GM19455 (cell line): ENCODE measurements around the gene VCPKMT.

ENCODE experiments used
- ATAC-seq: cut with Tn5 transposase; IDR thresholded peaks from one replicate; pipeline ENCODE4 v1.9.1; 2021; ENCODE audit not compliant: unreplicated experiment

VCPKMT gene

DNA sequence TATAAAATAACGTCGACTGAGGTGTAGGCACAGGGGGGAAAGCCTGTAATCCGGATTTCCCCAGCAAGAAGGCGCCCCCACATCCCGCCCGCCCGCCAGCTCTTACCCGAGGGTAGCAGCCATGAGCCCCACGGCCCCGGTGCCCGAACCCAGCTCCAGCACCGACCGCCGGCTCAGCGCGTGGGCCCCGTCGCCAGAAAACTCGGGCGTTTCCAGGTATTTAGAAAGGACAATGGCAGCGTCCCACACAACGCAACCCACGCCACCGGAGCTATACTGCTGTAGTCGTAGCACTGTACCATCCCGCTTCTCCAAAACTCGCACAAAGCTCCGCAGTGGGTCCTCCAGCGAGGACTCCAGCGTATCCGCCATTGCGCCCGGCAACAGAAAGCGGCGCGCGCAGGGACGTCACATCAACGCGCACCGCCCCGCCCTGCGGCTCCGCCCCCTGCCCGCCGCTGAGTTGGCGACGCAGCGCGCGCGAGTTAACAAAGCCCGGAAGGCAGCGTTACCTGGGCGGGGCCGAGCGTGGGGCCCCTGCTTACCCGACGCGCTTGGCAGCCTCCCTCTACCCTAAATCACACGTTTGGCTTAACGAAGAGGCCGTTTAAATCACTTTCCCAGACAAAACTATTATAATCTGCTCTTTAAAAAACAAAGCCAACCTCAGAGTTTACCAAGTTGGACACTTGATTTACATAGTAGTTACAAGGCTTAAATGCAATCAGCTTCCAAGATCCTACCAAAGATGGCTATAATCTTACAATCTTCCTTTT is at the start of gene VCPKMT:
Gene VCPKMT, minus strand, starts transcription at position 392 of the 776 bp plus-strand sequence. Its CDS starts 20 bp downstream, at position 372.
- peak; percentile 90 for ATAC-seq

DNA sequence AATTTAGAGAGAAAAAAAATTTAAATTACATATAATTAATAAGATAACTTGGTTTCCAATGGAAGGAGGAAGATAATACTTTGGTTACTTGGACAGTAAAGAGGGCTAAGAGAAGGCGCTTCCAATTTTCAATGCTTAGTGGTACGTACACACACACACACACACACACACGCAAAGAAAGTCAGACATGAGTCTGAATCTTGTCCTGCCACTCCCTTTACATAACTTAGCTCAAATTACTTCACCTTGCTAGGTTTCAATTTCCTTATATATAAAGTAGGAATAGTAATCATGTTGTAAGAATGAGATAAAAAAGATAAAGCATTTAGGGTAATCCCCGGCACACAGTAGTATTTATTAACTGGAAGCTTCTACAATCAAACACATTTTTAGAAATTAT is 39.7 kb upstream of the VCPKMT start:
- no peak for ATAC-seq

DNA sequence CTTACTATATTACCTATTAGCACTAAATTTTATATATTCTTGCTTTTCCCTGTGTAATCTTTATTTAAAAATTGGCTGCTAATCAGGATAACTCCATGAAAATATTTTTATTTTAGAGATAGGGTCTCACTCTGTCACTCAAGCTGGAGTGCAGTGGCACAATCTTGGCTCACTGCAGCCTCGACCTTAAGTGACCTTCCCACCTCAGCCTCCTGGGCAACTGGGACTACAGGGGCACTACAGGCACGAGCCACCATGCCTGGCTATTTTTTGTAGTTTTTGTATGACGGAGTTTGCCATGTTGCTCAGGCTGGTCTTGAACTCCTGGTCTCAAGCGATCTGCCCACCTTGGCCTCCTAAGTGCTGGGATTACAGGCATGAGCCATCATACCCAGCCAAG is 32.4 kb upstream of the VCPKMT start:
- ATAC-seq: no peak

DNA sequence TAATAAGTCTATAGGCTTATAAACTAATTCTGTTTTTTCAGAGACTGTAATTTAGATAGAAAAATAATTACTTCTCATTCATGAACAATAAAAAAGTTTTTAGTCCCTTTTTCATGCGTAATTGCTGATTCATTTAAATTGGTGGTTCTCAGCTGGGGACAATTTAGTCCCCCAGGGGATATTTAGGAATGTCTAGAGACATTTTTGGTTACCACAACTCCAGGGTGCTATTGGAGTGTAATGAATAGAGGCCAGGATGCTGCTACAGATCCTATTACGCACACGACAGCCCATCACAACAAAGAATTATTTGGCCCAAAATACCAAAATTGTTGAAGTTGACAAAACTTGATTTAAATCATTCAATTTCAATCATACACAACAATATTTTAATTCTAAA is 22.8 kb upstream of the VCPKMT start:
- no peak for ATAC-seq

DNA sequence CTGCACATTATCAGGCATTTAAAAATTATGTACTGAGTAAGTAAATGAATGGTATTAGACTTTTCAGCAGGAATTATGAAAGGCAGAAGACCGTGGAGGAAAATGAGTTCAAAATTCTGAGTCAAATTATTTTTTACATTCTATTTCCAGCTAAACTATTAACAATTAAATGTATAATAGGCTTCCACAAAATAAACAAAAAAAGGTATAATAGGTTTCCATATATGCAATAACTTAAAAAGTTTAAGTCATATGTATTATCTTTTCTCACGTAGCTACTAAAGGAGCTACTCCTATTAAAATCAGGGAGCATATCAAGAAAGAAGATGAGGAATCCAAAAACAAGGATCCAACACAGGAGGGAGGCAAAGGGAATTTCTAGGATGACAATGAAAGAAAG is 11.4 kb upstream of the VCPKMT start:
- ATAC-seq: no peak

DNA sequence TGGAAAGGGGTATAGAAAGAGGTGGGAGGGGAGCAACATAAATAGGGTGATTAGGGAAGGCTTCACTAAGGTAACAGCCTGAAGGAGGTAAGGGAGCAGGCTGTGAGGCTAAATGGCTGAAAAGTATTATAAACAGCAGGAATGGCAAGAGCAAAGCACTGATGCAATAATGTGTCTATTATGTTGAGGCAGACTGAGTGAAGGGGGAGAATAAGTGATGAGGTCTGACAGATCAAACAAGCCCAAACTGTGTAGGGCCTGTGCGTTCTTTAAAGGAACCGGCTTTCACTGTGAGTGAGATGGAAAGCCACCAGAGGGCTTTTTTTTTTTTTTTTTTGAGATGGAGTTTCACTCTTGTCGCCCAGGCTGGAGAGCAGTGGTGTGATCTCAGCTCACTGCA is 6.7 kb upstream of the VCPKMT start:
- no peak for ATAC-seq

DNA sequence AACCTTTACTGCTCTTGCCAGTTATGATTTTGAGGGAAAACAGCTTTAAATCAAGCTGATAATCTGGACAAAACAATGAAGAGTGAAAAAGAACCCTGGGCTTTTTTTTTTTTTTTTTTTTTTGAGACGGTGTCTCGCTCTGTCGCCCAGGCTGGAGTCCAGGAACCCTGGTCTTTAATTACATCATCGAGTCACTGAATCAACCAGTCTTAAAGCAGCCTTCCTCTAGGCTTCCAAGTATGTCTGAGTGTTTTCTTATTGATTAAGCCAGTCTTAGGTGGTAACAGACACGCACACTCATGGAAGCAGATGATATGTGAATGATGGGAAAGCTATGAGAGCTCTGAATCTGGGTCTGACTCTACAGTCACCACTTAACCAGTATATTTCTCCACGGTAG is 5.9 kb upstream of the VCPKMT start:
- ATAC-seq: no peak

DNA sequence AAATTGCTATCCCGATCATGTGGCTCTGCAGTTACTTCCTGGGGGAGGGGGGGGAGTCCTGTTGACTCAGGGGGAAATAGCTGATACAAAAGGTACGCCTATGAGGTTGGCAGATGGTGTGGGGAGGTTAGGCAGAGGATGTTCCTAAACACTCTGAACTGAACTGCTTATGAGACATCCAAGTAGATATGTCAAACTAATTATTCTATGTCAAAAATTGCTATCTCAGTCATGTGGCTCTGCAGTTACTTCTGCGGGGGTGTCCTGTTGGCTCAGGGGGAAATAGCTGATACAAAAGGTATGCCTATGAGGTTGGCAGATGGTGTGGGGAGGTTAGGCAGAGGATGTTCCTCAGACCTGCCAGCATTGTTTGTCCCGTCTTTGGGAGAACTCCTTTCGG is 5.1 kb upstream of the VCPKMT start:
- no peak for ATAC-seq

DNA sequence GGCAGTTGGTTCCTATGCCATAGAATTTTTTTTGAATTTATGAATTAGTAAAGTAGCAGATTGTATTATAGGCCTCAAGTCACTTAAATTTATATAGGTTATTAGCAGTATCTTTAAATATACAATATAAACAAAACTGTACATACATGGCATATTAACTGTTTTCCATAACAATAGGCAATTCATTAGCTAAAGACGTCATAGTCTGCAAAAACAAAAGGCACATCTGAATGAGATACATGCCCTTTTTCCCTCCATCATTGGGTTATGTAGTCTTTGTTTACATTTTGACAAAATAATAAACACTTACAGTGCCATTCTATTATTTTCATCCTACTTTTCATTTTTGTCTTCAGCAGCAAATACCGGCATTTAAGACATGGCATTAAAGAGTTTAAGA is 1.1 kb upstream of the VCPKMT start:
- ATAC-seq: no peak

DNA sequence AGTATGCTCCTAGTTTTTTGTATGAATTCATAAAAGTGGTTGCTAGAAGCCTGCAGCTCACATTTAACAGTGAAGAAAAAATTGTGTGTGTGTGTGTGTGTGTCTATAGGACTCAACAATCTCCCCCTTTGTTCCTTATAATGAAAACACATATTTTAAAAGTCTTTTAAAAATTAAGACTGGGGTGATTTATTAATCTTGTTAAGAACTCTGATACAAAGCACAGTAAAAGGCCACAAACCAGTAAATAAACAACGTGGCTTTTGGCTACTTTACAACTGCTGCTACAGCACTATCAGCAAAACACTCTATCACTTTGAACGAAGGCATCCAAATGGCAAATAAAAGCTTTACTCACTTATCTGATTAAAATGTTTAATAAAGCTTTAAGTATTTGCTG is 594 bp upstream of the VCPKMT start:
- ATAC-seq: no peak

DNA sequence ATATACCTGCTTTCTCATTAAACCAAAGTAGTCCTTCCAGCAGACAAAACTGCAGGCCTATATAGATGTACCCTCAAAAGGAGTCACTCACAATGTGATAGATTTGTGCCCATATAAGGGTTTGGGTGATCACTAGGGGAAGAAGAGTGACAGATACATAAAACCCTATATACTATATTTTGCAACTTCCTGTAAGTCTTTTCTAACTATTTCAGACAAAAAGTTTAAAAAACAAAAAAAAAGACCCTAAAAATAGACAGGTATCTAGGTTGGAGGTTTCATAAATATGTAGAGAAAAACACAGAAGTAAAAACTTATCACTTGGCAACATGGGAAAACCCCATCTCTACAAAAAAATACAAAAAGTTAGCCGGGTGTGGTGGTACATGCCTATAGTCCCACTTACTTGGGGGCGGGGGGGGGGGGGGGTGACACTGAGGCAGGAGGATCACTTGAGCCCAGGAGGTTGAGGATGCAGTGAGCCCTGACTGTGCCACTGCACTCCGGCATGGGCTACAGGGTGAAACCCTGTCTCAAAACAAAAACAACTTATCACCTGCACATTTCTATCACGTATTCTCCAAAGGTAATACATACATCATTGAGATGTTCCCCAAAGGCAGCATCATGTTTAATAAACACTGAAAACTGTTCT is 2.9 kb downstream of the VCPKMT start:
- no peak for ATAC-seq

DNA sequence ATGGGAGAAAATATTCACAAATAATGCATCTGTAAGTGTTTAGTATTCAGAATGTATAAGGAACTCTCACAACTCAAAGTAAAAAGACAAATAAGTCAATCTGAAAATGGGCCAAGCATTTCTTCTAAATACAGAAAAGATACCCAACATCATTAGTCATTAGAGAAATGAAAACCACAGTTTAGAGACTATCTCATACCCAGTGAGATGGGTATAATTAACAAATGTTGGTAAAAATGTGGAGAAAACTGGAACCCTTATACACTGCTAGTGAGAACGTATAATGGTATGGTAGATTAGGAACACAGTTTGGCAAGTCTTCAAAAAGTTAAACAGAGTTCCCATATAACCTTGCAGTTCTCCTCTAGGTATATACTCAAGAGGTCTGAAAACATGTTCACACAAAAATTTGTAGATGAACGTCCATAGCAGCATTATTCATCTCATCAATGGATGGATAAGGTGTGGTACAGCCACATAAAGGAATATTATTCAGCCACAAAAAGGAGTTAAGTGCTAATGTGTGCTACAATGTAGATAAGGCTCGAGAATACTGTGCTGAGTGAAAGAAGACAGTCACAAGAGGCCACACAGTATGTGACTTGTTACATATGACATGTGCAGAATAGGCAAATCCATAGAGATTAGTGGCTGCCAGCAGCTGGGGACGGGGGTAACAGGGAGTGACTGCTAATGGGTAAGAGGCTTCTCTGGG is 5.9 kb downstream of the VCPKMT start:
- ATAC-seq: no peak

DNA sequence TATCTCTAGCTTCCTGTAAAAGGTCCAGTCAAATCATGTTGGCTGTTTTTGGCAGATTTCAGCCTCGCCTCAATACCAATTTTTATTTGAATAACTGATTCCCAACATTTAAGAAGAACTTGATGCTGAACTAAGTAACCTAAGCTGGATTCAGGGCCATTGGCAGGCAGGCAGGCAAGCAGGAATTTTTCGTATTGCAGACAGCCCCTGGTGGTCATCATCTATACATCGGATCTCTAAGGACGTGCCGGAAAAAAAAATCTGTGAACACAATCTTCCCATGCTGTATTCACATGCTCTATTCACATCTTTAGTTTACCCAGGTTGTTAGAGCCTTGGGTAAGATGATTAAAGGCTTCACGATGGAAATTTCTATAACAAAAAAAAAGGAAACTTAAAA is 7.0 kb downstream of the VCPKMT start:
- ATAC-seq: no peak

DNA sequence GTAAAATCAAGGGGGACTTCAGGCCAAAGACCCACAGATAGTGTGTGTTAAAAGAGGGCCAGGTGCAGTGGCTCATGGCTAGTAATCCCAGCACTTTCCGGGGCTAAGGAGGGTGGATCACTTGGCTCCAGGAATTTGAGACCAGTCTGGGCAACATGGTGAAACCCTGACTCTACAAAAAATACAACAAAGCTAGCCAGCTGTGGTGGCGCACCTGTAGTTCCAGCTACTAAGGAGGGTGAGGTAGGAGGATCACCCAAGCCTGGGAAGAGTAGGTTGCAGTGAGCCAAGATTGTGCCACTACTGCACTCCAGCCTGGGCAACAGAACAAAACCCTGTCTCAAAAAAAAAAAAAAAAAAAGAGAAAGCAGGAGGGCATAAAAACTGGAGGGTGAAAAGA is 8.5 kb downstream of the VCPKMT start:
- ATAC-seq: no peak

DNA sequence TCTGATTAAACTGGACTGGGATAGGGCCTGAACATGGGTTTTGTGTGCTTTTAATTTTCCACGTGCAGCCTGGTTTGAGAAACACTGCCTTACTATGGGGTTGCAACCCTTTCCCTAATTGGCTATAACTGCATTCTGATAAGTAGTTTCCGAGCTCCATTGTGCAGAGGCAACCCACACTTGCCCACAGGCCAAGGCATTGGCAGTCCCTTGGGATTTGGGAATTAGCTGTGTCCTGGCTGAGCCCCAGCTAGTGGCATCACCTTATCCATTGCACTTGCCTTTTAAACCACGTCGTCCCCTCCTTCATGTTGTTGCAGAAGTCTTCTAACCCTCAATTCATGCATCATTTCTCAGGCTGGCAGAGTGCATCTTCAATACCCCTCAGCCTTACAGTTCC is 10.2 kb downstream of the VCPKMT start:
- no peak for ATAC-seq

DNA sequence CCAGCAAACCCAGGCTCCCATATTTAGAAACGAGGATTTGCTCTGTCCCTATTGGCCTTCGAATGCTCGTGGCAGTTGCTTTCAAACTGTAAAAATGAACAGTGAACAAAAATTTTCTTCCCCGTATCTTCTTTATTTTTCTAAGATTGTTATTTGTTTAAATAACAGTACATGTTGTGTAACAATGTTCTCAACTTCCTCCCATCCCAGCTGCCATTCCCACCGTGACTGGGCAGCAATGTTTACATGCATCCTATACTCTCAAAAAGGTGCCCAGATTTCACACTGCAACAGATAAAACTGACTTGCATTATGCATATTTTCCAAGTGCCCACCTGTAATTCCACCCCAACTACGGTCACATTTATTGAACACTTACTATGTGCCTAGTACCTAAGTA is 12.8 kb downstream of the VCPKMT start:
- ATAC-seq: no peak

DNA sequence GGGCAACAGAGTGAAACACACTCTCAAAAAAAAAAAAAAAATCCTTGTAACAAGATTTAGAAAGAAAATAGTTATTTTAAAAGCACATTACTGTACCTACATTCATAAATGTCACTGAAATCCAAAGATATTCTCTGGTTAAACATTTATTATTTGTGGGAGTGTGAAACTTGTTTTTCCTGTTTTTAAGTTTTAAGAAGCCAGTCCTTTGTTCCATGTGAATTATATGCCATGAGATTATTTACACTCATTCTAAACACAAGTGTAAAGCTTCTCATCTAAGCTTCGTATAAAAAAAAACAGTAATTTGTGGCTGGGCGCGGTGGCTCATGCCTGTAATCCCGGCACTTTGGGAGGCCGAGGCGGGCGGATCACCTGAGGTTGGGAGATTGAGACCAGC is 15.0 kb downstream of the VCPKMT start:
- ATAC-seq: no peak

DNA sequence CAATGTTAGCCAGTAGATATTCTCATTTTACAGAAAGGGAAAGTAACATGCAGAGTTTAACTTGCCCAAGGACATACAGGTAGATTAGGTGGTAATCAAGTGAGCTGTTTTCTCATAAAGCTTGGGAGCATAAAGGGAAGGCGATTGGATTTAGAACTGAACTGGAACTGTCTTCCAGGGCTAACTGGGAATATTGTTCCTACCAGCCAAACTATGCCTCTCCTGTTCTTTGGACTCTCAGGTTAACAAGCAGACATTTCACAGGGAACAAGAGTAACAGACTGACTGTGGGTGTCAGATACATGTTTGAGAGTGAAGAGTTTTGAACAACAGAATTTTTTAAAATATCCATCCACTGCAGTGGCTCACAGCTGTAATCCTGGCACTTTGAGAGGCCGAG is 15.6 kb downstream of the VCPKMT start:
- no peak for ATAC-seq

DNA sequence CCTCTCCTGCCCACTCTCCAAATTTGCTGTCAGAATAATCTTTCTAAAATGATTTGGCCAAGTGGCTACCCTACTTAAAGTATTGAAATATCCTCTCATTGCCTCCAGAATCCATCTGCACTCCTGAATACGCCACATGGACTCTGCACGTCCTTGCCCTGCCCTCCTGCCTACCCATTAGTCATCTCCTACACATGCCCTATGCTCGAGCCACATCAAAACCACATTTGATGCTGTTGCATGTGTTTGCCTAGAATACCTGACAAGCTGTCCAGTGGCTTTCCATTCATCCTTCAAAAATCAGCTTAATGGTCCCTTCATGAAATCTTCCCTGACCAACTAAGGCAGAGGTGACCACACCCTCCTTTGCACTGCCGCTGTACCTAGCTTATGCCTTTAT is 17.0 kb downstream of the VCPKMT start:
- ATAC-seq: no peak

DNA sequence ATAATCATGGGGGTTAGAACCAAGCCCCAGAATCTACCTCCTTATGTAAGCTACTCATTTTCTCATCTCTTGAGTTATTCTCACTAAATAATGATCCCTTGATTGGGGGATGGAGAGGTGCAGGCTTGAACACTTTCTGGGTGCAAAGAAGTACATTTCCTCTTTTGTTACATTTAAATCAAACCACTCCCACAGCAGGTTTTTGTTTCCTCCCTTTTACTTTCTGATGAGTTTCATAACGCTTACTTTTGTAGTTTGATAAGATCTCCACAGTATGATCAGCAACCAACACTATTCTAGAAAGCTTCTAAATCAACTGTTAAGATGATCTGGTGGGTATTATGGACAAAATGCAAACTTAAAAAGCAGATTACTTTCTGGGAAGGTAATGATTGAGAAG is 20.5 kb downstream of the VCPKMT start:
- no peak for ATAC-seq

DNA sequence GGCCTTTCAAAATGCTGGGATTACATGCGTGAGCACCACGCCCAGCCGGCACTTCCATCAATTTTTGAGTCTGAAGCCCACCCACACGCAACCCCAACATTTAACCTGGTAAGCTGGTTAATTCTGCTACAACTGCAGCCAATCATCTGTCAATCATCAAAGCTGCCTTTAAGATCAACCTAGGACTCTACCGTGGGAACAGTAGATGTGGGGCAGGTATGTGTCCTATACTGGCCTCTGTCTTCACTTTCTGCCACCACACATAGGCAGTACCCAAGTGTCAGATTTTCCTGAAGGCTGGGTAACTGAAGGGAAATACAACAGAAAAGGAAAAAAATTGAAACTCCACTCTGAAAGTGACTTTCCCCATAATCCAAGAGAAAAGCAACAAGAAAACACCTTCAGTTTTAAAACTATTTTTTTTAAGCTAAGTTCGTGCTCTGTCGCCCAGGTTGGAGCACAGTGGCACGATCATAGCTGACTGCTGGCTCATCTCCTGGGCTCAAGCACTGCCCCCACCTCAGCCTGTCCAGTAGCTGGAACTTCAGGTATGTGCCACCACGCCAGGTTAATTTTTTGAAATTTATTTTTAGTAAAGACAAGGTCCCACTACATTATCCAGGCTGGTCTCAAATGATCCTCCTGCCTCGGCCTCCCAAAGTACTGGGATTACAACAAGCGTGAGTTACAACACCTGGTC is 22.2 kb downstream of the VCPKMT start:
- ATAC-seq: no peak

DNA sequence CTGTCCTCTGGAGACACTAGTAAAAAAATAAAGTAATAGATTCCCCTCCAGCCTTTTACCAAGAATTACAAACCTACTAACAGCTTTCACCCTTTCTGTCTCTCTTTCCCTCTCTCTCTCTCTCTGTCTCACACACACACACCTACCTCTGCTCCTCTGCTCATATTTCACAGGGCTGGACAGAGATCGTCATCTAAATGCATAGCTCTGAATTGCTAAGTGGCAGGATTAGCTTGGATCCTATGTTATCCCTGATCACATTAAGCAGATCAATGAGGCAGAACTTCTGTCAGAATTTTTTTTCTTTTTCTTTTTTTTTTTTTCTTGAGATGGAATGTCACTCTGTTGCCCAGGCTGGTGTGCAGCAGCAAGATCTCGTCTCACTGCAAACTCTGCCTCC is 22.9 kb downstream of the VCPKMT start:
- no peak for ATAC-seq
